ENCODE data around the gene SLC6A13.

Gene SLC6A13

GRCh38 chr12:226401-226800 is 36.2 kb downstream of the SLC6A13 start:
- Histone ChIP-seq H3K79me1 (ENCODE audit: low read length) (no peaks in the 10 kb centered on the region), H4K91ac (ENCODE audit: low read depth, low read length) (no peak overlapping the region), H2BK5ac (ENCODE audit: low read depth, low read length, poor library complexity) (no peak overlapping the region), H3K36me3 (ENCODE audit: control insufficient read depth in 1 of 2, insufficient read depth in 2 of 2, low read length in 2 of 2) (no peaks in the 10 kb centered on the region), H2AK5ac (ENCODE audit: low read length) (no peak overlapping the region), H3K4me2 (ENCODE audit: low read length) (no peak overlapping the region), H3K27ac (ENCODE audit: low read depth, low read length) (no peak overlapping the region), H3K9me3 (ENCODE audit: insufficient read depth, low read depth, low read length) (no peaks in the 10 kb centered on the region), H3K9ac (ENCODE audit: low read length) (no peak overlapping the region), H3K4me1 (ENCODE audit: control insufficient read depth in 1 of 2, insufficient read depth in 2 of 2, low read length in 2 of 2) (no peaks in the 10 kb centered on the region), H2BK120ac (ENCODE audit: insufficient read depth, low read length, poor library complexity) (no peak overlapping the region), H3K27me3 (ENCODE audit: insufficient read depth, low read length) (no peaks in the 10 kb centered on the region), H3K23ac (ENCODE audit: low read length) (no peak overlapping the region), H4K12ac (ENCODE audit: low read depth, low read length) (no peak overlapping the region), H3K18ac (ENCODE audit: low read length) (no peak overlapping the region), H3K14ac (ENCODE audit: low read length) (no peak overlapping the region), H2AFZ (ENCODE audit: insufficient read depth, low read length, poor library complexity) (no peak overlapping the region), H3K4me3 (ENCODE audit: low read depth, low read length) (no peak overlapping the region), H4K8ac (ENCODE audit: low read depth, low read length) (no peak overlapping the region), H2BK12ac (ENCODE audit: low read length) (no peak overlapping the region), H3K79me2 (ENCODE audit: control insufficient read depth, insufficient read depth, low read length, poor library complexity) (no peaks in the 10 kb centered on the region), H3K4ac (ENCODE audit: low read depth, low read length) (no peak overlapping the region)
- no CpG with 5 or more reads among the region's 14 CpGs for WGBS (ENCODE audit: extremely low coverage, insufficient coverage, insufficient read length)
- DNase-seq = no peak

DNA sequence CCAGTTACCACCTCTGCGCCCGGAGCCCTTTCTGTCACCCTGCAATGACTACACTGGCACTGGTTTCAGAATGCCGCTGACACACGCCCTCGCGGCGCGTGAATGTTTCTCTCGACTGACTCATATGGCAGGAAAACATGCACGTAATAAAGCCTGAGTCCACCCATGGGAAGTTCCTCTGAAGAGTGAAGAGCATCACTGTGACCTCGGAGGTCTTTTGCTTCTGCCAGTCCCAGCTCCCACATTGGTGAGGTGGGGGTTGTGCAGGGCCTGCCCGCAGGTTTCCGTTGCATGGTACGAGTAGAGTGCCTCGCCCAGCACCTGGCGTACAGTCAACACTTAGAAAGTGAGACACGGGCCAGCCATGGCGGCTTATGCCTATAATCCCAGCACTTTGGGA is 37.6 kb downstream of the SLC6A13 start:
- WGBS (ENCODE audit: extremely low coverage, insufficient coverage, insufficient read length) = no CpG with 5 or more reads among the region's 18 CpGs
- H3K4me2 ChIP-seq (ENCODE audit: low read length) = no peak overlapping the region
- no peak overlapping the region for H3K14ac ChIP-seq (ENCODE audit: low read length)
- no peak overlapping the region for H4K12ac ChIP-seq (ENCODE audit: low read depth, low read length)
- H3K23ac ChIP-seq (ENCODE audit: low read length) = no peak overlapping the region
- H3K4me1 ChIP-seq (ENCODE audit: control insufficient read depth in 1 of 2, insufficient read depth in 2 of 2, low read length in 2 of 2) = no peaks in the 10 kb centered on the region
- no peak overlapping the region for H2AFZ ChIP-seq (ENCODE audit: insufficient read depth, low read length, poor library complexity)
- no peak overlapping the region for H2BK5ac ChIP-seq (ENCODE audit: low read depth, low read length, poor library complexity)
- no peak overlapping the region for H3K9ac ChIP-seq (ENCODE audit: low read length)
- H3K79me1 ChIP-seq (ENCODE audit: low read length) = no peaks in the 10 kb centered on the region
- H3K36me3 ChIP-seq (ENCODE audit: control insufficient read depth in 1 of 2, insufficient read depth in 2 of 2, low read length in 2 of 2) = no peaks in the 10 kb centered on the region
- H3K18ac ChIP-seq (ENCODE audit: low read length) = no peak overlapping the region
- no peak for DNase-seq
- H3K27me3 ChIP-seq (ENCODE audit: insufficient read depth, low read length) = no peaks in the 10 kb centered on the region
- no peak overlapping the region for H3K27ac ChIP-seq (ENCODE audit: low read depth, low read length)
- no peak overlapping the region for H3K4me3 ChIP-seq (ENCODE audit: low read depth, low read length)
- no peaks in the 10 kb centered on the region for H3K79me2 ChIP-seq (ENCODE audit: control insufficient read depth, insufficient read depth, low read length, poor library complexity)
- no peaks in the 10 kb centered on the region for H3K9me3 ChIP-seq (ENCODE audit: insufficient read depth, low read depth, low read length)
- H4K91ac ChIP-seq (ENCODE audit: low read depth, low read length) = no peak overlapping the region
- H4K8ac ChIP-seq (ENCODE audit: low read depth, low read length) = no peak overlapping the region
- no peak overlapping the region for H2BK120ac ChIP-seq (ENCODE audit: insufficient read depth, low read length, poor library complexity)
- H3K4ac ChIP-seq (ENCODE audit: low read depth, low read length) = no peak overlapping the region
- H2BK12ac ChIP-seq (ENCODE audit: low read length) = no peak overlapping the region
- H2AK5ac ChIP-seq (ENCODE audit: low read length) = no peak overlapping the region

- no peak overlapping the region for H2AK5ac ChIP-seq (ENCODE audit: low read length)
- H3K9ac ChIP-seq (ENCODE audit: low read length) = no peak overlapping the region
- no peaks in the 10 kb centered on the region for H3K36me3 ChIP-seq (ENCODE audit: control insufficient read depth in 1 of 2, insufficient read depth in 2 of 2, low read length in 2 of 2)
- no CpG with 5 or more reads among the region's 9 CpGs for WGBS (ENCODE audit: extremely low coverage, insufficient coverage, insufficient read length)
- H3K79me2 ChIP-seq (ENCODE audit: control insufficient read depth, insufficient read depth, low read length, poor library complexity) = no peaks in the 10 kb centered on the region
- H2AFZ ChIP-seq (ENCODE audit: insufficient read depth, low read length, poor library complexity) = no peak overlapping the region
- H3K4me3 ChIP-seq (ENCODE audit: low read depth, low read length) = no peak overlapping the region
- H3K14ac ChIP-seq (ENCODE audit: low read length) = no peak overlapping the region
- no peak overlapping the region for H4K91ac ChIP-seq (ENCODE audit: low read depth, low read length)
- H2BK5ac ChIP-seq (ENCODE audit: low read depth, low read length, poor library complexity) = no peak overlapping the region
- H3K9me3 ChIP-seq (ENCODE audit: insufficient read depth, low read depth, low read length) = no peaks in the 10 kb centered on the region
- H2BK12ac ChIP-seq (ENCODE audit: low read length) = no peak overlapping the region
- H2BK120ac ChIP-seq (ENCODE audit: insufficient read depth, low read length, poor library complexity) = no peak overlapping the region
- H3K79me1 ChIP-seq (ENCODE audit: low read length) = no peaks in the 10 kb centered on the region
- no peak overlapping the region for H4K8ac ChIP-seq (ENCODE audit: low read depth, low read length)
- no peak for DNase-seq
- H3K4me2 ChIP-seq (ENCODE audit: low read length) = no peak overlapping the region
- H3K23ac ChIP-seq (ENCODE audit: low read length) = no peak overlapping the region
- no peak overlapping the region for H4K12ac ChIP-seq (ENCODE audit: low read depth, low read length)
- no peaks in the 10 kb centered on the region for H3K4me1 ChIP-seq (ENCODE audit: control insufficient read depth in 1 of 2, insufficient read depth in 2 of 2, low read length in 2 of 2)
- H3K4ac ChIP-seq (ENCODE audit: low read depth, low read length) = no peak overlapping the region
- H3K27ac ChIP-seq (ENCODE audit: low read depth, low read length) = no peak overlapping the region
- H3K18ac ChIP-seq (ENCODE audit: low read length) = no peak overlapping the region
- no peaks in the 10 kb centered on the region for H3K27me3 ChIP-seq (ENCODE audit: insufficient read depth, low read length)
These were observed 38.3 kb downstream of the SLC6A13 start for GRCh38 chr12:224330-224729.

GRCh38 chr12:223841-224240 is 38.8 kb downstream of the SLC6A13 start:
- H3K27me3 ChIP-seq (ENCODE audit: insufficient read depth, low read length) = no peaks in the 10 kb centered on the region
- no peak overlapping the region for H3K4me2 ChIP-seq (ENCODE audit: low read length)
- no peak overlapping the region for H2AK5ac ChIP-seq (ENCODE audit: low read length)
- H3K4me1 ChIP-seq (ENCODE audit: control insufficient read depth in 1 of 2, insufficient read depth in 2 of 2, low read length in 2 of 2) = no peaks in the 10 kb centered on the region
- no CpG with 5 or more reads among the region's 11 CpGs for WGBS (ENCODE audit: extremely low coverage, insufficient coverage, insufficient read length)
- H4K8ac ChIP-seq (ENCODE audit: low read depth, low read length) = no peak overlapping the region
- no peak overlapping the region for H2BK12ac ChIP-seq (ENCODE audit: low read length)
- H3K23ac ChIP-seq (ENCODE audit: low read length) = no peak overlapping the region
- H3K9me3 ChIP-seq (ENCODE audit: insufficient read depth, low read depth, low read length) = no peaks in the 10 kb centered on the region
- no peak overlapping the region for H3K9ac ChIP-seq (ENCODE audit: low read length)
- H3K27ac ChIP-seq (ENCODE audit: low read depth, low read length) = no peak overlapping the region
- no peaks in the 10 kb centered on the region for H3K36me3 ChIP-seq (ENCODE audit: control insufficient read depth in 1 of 2, insufficient read depth in 2 of 2, low read length in 2 of 2)
- DNase-seq = no peak
- no peak overlapping the region for H3K14ac ChIP-seq (ENCODE audit: low read length)
- H2AFZ ChIP-seq (ENCODE audit: insufficient read depth, low read length, poor library complexity) = no peak overlapping the region
- no peak overlapping the region for H4K12ac ChIP-seq (ENCODE audit: low read depth, low read length)
- H3K4me3 ChIP-seq (ENCODE audit: low read depth, low read length) = no peak overlapping the region
- H3K18ac ChIP-seq (ENCODE audit: low read length) = no peak overlapping the region
- no peak overlapping the region for H3K4ac ChIP-seq (ENCODE audit: low read depth, low read length)
- H2BK120ac ChIP-seq (ENCODE audit: insufficient read depth, low read length, poor library complexity) = no peak overlapping the region
- no peak overlapping the region for H4K91ac ChIP-seq (ENCODE audit: low read depth, low read length)
- no peaks in the 10 kb centered on the region for H3K79me2 ChIP-seq (ENCODE audit: control insufficient read depth, insufficient read depth, low read length, poor library complexity)
- H2BK5ac ChIP-seq (ENCODE audit: low read depth, low read length, poor library complexity) = no peak overlapping the region
- no peaks in the 10 kb centered on the region for H3K79me1 ChIP-seq (ENCODE audit: low read length)
